GM10248 (cell line): ENCODE data around the gene GIPC3.

Experiments used
- CTCF ChIA-PET: fragments of 300-600 bp; sonication (Branson Sonifier 250); formaldehyde crosslinking; extraction: SDS; loops from one replicate; lab custom pipeline; 2021; ENCODE audit warnings: antibody characterized with exemption; lab: Yijun Ruan, JAX
- POLR2A ChIA-PET: fragments of 350-650 bp; sonication (Branson Sonifier 250); formaldehyde crosslinking; extraction: SDS; loops from one replicate; lab custom pipeline; 2020; ENCODE audit warnings: antibody characterized with exemption; lab: Yijun Ruan, JAX
- DNase-seq: peaks from one replicate; pipeline ENCODE4 v3.0.0; 2012; ENCODE audit errors: extremely low spot score
- TF ChIP-seq, protein P1 (sequence below): IDR thresholded peaks from 2 replicates; pipeline ENCODE4 v1.5.1; 2012; ENCODE audit warnings: mild to moderate bottlenecking, low read depth; ENCODE audit errors: extremely low read depth, missing control alignments, control extremely low read depth

Gene GIPC3, protein sequence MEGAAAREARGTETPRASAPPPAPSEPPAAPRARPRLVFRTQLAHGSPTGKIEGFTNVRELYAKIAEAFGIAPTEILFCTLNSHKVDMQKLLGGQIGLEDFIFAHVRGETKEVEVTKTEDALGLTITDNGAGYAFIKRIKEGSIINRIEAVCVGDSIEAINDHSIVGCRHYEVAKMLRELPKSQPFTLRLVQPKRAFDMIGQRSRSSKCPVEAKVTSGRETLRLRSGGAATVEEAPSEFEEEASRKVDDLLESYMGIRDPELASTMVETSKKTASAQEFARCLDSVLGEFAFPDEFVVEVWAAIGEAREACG

DNA sequence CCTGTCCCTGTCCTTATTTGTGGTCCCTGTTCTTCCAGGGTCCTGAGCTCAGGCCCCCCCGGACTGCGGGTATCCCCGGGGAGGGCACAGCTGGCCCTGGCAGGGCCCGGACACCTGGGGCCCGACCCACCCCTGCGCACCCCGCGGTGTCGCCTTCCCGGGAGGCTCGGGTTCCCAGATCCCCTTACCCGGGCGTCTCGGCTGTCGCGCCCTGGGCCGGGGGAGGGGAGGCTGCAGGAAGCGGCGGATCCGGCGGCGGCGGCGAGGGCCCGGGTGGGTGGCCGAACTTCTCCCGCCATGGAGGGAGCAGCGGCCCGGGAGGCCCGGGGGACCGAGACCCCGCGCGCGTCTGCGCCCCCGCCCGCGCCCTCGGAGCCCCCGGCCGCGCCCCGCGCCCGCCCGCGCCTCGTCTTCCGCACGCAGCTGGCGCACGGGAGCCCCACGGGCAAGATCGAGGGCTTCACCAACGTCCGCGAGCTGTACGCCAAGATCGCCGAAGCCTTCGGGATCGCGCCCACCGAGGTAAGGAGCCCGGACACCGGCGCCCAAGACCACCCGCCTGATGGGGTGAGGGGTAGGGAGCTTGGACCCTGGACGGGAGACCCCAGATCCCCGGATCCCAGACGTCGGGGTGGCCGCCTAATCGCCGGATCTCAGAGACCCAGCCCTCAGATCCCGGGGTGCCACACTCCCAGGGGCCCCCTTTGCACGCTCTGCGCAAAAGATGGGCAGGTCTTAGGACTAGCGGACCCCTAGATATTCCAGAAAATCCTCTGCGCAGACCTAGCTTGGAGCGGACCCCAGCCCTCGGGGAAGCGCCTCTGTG, at the start of gene GIPC3:
Gene GIPC3, plus strand, starts transcription at position 178 of the 826 bp plus-strand sequence. Its CDS starts 120 bp downstream, at position 298.
- TF ChIP-seq, protein P1, sequence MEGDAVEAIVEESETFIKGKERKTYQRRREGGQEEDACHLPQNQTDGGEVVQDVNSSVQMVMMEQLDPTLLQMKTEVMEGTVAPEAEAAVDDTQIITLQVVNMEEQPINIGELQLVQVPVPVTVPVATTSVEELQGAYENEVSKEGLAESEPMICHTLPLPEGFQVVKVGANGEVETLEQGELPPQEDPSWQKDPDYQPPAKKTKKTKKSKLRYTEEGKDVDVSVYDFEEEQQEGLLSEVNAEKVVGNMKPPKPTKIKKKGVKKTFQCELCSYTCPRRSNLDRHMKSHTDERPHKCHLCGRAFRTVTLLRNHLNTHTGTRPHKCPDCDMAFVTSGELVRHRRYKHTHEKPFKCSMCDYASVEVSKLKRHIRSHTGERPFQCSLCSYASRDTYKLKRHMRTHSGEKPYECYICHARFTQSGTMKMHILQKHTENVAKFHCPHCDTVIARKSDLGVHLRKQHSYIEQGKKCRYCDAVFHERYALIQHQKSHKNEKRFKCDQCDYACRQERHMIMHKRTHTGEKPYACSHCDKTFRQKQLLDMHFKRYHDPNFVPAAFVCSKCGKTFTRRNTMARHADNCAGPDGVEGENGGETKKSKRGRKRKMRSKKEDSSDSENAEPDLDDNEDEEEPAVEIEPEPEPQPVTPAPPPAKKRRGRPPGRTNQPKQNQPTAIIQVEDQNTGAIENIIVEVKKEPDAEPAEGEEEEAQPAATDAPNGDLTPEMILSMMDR: no peak
- CTCF ChIA-PET: interaction anchor here (1.0 to 2.5 kb wide), 8 partner anchors 10 to 244 kb away, joined by 3 to 7 read pairs (median 4); no protein-coding TSS in a partner anchor
- POLR2A ChIA-PET: no interaction called here
- no peak for DNase-seq

DNA sequence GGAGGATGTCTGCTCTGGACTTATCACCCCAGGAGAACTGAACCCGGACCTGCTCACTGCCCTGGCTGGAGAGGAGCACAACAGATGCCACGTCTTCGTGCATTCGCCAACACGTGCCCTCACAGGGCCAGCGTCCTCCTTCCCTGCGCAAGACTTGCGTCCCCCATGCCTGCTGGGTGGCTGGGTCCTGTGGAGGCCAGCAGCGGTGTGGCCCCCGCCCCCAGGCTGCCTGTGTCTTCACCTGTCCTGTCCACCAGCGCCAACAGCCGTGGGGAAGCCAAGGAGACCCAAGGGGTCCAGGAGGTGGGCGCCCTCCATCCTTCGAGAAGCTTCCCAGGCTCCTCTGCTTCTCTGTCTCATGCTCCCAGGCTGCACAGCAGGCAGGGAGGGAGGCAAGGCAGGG, 49.7 kb upstream of the GIPC3 start:
- no peak for DNase-seq
- TF ChIP-seq, protein P1: no peak
- POLR2A ChIA-PET: no interaction called here
- CTCF ChIA-PET: interaction anchor here (1.8 kb wide), 1 partner anchor 11 kb away, joined by 4 read pairs; no protein-coding TSS in a partner anchor

DNA sequence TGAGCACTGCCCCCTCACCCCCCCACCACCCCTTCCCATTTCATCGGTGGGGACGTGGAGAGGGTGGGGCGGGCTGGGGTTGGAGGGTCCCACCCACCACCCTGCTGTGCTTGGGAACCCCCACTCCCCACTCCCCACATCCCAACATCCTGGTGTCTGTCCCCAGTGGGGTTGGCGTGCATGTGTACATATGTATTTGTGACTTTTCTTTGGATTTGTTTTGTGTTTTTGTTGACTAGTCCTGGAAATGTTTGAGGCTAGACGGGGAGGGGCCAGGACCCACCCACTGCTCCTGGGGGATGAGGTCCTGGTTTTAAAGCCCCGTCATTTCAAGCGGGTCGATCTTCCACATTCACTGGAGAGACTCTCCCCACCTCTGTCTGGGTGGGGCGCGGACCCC, 49.3 kb upstream of the GIPC3 start:
- CTCF ChIA-PET: interaction anchor here (1.8 kb wide), 1 partner anchor 11 kb away, joined by 4 read pairs; no protein-coding TSS in a partner anchor
- TF ChIP-seq, protein P1: no peak
- POLR2A ChIA-PET: no interaction called here
- DNase-seq: no peak

DNA sequence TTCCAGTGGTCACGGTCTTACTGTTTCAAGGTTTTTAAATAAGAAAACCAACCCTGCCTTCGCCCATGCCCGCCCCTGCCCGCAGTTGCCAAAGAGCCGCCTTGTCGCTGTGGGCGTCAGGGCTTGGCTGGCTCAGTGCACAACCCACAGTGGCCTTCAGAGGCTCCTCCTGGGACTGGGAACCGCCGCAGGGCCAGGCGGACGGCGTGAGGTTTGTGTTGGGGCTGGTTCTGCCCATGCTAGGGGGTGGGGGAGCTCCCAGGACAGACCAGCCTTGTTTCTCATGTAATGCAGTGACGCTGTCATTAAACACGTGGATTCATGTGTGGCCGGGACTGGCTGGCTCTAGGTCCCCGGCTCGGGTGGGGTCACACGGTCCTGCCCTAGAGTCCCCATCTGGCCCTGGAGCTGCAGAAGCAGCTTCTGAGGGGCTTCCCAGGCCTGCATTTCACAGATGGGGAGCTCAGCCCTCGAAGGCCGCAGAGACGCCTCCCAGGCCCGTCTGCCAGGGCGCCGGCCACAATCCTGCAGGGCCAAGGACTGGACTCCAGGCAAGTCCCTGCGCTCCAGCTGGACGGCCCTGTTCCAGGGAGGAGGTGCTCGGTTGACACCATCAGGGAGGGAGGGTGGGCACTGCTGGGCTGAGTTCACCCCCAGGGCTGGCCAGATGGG, 48.7 kb upstream of the GIPC3 start:
- CTCF ChIA-PET: interaction anchor here (1.8 kb wide), 1 partner anchor 10 kb away, joined by 4 read pairs; no protein-coding TSS in a partner anchor

DNA sequence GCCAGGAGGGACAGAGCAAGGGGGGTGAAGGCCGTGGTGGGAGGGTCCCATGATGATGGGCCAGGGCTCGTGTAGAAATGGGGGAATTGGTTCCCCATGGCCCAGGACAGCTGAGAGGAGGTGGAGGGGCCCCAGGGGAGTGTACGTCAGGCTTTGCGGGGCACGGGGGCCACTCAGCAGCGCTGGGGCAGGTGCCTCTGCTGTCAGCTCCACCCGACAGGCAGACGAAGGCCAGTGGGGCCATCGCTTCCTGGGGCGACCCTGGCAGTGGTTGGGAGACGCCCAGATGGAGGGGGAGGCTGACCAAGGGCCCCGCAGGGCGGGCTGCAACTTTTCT, 48.2 kb upstream of the GIPC3 start:
- POLR2A ChIA-PET: no interaction called here
- CTCF ChIA-PET: interaction anchor here (1.8 kb wide), 1 partner anchor 10 kb away, joined by 4 read pairs; no protein-coding TSS in a partner anchor
- no peak for DNase-seq
- TF ChIP-seq, protein P1: no peak

More for the DNA sequence above, 48.7 kb upstream of the GIPC3 start:
- POLR2A ChIA-PET: no interaction called here
- TF ChIP-seq, protein P1: no peak
- no peak for DNase-seq
